ENCODE data around the gene NINJ1.

The NINJ1 gene

GRCh38 chr9:93115486-93116071 lies 18.5 kb downstream of the NINJ1 start:
- TF ChIP-seq CTCF (conservative IDR thresholded peaks at IDR 0.05), result no peak
- H3K27ac ChIP-seq, result no peak overlapping the region

DNA sequence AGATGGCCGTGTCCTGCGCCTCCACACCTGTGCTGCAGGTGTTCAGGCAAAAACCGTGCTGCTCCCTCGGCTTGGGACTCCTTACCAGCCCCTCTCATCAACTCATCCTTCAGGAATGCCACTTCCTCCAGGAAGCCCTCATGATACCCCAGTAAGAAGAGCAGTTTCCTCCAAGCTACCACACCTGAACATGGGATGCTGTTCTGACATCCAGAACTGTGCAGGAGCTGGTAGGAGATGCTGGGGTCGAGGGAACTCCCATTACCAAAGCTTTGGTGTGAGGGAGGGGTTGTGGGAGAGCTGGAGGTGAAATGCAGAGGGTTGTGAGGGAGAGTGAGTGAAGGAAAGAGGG lies 19.1 kb downstream of the NINJ1 start:
- no peak for TF ChIP-seq CTCF (conservative IDR thresholded peaks at IDR 0.05)
- no peak overlapping the region for H3K27ac ChIP-seq

GRCh38 chr9:93114169-93114983 lies 19.7 kb downstream of the NINJ1 start:
- H3K27ac ChIP-seq, result no peak overlapping the region
- TF ChIP-seq CTCF (conservative IDR thresholded peaks at IDR 0.05), result no peak

- no peak overlapping the region for H3K27ac ChIP-seq
- no peak for TF ChIP-seq CTCF (conservative IDR thresholded peaks at IDR 0.05)
Measured at GRCh38 chr9:93112864-93113389, 21.1 kb downstream of the NINJ1 start.

DNA sequence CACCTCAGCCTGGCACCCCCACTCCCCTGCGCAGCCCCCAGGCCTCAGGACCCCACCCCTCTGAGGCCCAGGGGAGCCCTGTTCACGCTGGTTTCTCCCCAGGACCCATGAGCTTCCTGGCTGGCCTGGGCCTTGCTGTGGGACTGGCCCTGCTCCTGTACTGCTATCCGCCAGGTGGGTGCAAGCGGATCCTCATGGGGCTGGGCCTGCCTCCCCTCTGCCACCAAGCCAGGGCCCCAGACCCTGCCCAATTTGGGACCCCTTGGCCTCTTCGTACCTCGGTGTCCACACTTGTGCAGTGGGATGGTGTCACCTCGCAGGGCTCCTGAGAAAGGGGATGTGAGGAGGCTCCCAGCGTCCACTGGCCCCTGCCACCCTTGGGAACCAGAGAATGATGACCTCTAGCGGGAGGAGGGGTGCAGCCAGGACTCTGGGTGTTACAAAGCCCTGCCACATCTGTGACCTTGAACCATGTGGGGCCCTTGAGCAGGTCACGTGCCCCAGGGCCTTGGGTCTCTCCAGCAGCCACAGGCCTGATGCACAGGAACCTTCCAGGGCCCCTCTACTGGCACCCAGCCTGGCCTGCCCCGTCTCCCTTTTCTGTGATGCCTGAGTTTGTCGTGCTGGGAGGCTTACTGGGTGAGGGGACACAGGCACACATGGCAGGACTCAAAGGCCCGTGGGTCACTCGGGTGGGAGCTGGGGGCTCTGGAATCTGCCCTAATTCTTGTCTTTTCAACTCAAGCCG lies 21.8 kb downstream of the NINJ1 start:
- H3K27ac ChIP-seq, result no peak overlapping the region

GRCh38 chr9:93111371-93112115 lies 22.5 kb downstream of the NINJ1 start:
- TF ChIP-seq CTCF (conservative IDR thresholded peaks at IDR 0.05), result no peak
- H3K27ac ChIP-seq, result no peak overlapping the region

More for the DNA sequence above, 21.8 kb downstream of the NINJ1 start:
- no peak for TF ChIP-seq CTCF (conservative IDR thresholded peaks at IDR 0.05)
